HG03097 (cell line): Measurements from ENCODE around the gene ID2.

Experiments used
- ATAC-seq: cut with Tn5 transposase; IDR thresholded peaks from one replicate; pipeline ENCODE4 v1.9.1; 2021; ENCODE audit not compliant: unreplicated experiment, low FRiP score

The ID2 gene

DNA sequence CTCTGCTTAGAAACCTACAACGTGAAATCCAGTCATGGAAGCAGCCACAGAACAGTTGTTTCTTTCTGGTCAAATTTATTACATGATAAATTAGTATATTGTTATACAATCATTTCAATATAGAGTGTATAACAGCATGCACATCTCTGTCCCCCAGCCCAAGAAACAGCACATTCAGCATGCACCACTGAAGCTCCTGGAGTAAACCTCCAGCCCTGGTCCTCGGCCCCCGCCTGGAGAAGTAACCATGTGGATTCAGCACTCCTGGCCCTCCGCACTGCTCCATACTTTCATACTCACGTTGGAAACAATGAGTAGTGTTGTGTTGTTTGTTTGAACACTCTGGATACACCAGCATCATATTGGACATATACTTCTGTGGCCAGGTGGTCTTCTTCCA is 15.3 kb upstream of the ID2 start:
- no peak for ATAC-seq

DNA sequence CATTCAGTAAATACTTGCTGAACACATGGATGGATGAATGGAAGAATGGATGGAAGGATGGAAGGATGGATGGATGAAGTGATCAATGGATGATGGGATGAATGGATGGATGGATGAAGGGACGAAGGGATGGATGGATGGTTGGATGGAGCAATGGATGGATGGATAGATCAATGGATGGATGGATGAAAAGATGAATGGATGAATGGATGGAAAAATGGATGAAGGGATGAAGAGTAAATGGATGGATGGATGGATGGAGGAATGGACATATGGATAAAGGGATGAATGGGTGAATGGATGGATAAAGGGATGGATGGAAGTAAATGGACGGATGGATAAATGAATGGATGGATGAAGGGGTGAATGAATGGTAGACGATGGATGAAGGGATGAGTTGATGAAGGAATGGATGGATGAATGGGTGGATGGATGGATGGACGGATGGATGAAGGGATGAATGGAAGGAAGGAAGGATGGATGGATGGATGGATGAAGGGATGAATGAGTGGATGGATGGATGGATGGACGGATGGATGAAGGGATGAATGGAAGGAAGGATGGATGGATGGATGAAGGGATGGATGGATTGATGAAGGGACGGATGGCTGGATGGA is 13.9 kb upstream of the ID2 start:
- ATAC-seq: no peak

DNA sequence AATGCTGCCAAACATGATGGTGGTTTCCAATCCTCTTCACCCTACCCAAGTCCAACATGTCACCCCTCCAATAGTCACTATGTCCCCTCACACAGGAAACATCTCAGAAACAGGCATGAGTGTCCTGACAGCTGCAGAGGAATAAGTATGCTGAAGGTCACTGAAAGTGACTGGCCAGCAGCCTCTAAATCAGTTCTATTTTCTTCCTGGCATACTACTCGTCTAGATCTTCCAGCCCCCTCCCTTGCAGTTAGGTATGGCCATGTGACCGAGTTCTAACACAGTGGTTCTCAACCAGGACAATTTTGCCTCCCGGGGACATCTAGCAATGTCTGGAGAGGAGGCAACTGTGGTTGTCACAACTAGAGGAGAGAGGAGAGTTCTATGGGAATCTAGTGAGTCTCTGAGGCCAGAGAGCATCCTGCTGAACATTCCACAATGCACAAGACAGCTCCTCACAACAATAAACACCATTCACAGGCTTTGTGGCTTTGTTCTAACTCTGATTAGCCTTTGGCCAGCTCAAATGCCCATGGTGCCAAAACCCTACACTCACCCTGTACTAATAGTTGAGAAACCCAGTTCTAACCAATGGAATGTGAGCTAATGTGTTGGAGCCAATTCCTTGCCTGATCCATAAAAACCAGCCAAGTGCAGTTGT is 12.6 kb upstream of the ID2 start:
- ATAC-seq: no peak

DNA sequence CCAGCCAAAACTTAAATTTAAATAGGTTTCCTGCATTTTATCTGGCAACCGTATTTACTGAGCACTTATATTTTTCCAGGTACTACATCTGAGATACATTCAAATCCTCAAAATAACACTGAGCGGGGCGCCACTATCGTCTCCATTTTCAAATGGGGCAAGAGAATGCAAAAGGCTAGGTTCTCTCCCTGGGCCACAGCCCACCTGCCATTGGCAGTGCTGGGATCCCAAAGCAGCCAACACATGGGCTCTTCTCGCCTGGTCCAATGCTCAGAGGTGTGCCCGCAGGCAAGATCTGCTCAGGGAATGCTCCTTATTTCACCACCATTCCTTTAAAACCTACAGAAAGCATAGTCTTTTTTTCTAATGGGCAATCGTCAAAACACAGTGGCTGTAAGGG is 11.3 kb upstream of the ID2 start:
- no peak for ATAC-seq

DNA sequence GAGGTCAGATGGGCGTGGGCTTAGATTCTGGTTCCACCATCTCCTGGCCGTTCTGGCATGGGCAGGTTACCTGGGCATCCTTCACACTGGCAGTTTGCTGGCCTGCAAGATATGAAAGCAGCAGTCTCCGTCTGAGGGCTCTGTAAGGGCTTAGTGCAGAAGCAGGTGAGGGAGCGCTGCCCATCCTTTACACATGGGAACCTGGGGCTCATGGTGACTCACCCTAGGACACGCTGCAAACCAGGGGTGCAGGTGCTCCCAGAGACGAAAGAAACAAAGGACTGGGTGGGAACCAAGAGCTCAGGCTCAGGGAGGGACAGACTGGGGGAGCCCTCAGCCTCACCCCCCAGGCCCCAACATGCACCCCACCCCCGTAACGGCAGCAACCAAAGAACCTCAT is 10.7 kb upstream of the ID2 start:
- no peak for ATAC-seq

DNA sequence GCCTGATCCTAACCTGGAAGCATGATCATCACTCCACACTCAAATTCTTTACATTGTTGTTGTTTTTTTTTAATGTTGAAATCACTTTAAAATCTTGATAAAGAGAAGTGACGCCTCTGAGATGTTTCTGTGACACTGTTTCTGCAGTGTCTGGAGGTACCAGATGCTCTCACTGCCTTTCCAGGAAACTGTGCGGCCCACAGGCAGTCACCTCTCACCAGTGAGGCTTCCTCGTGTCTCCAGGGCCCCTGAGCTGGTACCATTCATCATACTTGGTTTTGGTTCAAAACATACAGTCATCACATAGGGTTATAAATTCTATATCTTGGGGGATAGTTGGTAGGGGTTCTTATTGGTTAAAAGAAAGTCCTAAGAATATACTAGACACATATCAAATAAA is 10.1 kb upstream of the ID2 start:
- ATAC-seq: no peak

DNA sequence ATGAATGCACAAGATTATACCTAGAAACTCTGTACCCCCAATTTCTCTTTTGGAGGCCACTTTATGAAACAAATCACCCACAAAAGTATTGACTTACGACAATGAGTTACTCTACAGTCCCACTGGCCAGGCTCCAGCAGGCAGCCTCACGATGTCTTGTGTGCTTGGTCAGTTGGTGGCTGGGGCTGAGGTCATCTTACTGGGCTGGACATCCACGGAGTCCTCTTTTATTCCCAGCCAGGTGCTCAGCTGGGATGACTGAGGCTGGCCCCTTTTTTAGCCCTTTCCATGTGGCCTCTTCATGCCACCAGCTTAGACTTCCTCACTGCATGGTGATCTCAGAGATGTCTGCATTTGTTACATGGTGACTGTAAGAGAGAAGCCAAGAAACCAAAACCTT is 8.9 kb upstream of the ID2 start:
- ATAC-seq: no peak

DNA sequence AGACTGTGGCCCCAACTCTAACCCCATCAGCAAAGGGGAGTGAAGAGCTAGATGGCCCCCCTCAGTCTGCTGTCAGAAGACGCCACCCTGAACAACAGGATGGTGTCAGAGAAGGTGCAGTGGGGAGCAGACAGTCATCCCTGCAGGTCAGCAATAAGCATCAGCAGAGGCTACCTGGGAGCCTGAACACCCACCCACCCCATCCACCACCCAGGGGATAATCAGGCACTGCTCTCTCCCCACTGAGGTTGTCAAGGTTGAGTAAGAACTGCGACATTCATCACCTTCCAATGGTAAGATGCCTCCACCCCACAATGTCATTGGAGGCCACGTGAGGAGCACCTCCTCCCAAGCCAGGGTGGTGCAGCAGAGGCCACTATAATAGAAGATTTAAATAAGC is 8.5 kb upstream of the ID2 start:
- no peak for ATAC-seq

DNA sequence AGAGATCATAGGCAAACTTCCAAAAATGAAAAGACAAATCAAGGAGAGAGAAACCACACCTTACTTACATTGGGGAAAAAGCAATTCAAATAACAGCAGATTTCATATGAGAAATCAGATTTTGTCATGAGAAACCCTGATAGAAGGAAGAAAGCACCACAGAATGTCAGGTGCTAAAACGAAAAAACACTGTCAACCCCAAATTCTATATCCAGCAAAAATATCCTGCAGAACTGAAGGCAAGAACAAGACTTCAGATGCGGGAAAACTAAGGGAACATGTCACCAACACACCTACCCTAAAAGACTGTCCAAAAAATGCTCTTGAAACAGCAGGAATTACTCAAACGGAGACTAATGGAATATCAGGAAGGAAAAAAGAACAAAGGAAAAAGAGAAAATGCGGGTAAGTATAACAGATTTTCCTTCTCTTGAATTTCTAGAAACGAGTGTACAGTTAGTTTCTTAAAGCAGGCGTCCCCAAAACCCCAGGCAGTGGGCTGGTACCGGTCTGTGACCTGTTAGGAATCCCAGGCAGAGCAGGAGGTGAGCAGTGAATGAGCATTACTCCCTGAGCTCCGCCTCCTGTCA is 7.3 kb upstream of the ID2 start:
- no peak for ATAC-seq

DNA sequence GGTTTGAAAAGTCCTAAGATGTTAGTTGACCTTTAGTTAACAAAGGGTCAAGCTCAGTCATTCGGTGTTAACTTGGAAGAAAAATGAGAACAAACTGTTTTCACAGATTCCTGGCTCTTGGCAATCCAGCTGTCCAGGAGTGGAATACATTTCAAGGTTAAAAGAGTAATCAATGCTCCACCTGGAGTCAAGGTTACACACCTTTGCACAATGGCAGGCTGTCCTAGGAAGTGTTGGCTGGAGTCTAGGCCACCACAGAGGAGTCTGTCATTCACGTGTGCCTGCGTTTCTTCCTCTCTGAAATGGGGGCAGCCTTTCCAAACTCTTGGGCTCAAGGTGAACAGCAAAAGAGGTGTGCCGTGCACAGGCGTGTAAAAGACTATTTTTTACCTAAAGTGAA is 6.3 kb upstream of the ID2 start:
- ATAC-seq: no peak

DNA sequence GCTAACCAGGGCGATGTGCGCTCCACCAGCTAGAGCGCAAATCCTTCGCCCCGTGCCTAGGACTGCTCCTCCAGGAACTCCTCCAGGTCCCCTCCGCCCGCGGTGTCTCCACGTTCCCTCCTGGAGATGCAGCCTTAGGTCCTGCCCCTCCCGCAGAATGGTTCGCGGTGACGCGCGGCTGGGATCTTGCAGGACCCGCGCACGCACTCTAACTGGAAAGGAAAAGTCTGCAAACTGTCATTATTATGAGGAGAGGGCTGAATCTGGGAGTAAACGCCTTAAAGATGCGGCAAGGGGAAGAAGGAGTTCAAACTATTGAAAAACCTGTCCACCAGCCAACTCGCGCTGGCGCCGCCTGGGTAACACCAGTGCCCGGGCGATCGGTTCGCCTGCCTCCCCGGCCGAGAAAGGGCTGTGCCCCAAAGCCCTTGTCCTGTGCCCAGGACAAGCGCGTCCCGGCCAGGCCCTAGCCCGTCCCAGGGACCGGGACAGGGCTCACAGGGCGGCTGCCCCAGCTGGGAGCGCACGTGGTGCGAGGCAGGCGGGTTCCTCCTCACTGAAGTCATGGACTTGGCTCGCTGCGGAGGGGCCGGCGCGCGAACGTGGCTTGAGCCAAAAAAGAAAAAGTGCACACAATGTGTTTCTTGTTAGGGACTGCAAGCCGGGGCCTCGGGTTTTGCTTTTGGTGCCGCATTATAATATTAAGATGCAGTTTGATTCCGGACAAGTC is 5.5 kb upstream of the ID2 start:
- no peak for ATAC-seq

DNA sequence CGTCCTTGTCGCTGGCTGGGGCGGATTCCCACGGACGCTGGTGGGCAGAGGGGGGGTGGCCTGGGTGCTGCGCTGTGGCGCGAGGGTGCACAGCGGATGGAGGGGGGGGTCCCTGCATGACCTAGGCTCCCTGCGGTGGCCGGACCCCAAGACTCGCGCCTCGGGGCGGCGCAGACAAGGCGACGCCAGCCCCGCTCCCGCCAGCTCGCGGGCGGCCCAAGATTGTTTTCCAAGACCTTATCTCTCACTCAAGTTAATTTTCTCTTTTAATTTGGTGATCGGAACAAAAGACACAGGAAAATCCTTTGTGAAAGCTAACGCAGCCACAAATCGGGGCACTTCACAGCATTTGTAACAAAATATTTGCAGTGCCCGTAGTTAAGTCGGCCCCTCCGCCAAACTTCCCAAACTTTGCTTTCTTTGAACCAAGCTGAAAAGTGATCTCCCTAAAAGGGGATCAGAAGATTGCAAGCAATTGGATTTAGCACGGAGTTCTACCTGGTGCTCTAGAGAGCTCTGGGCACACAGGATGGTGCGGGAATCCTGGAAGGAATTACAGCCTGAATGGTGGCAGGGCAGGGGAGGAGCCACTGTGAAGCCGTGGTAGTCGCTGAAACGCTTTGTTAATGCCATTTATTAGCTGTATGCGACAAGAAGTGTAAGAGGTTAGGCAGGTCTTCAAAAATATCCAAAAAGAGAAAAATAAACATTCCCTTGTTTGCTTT is 4.8 kb upstream of the ID2 start:
- no peak for ATAC-seq

DNA sequence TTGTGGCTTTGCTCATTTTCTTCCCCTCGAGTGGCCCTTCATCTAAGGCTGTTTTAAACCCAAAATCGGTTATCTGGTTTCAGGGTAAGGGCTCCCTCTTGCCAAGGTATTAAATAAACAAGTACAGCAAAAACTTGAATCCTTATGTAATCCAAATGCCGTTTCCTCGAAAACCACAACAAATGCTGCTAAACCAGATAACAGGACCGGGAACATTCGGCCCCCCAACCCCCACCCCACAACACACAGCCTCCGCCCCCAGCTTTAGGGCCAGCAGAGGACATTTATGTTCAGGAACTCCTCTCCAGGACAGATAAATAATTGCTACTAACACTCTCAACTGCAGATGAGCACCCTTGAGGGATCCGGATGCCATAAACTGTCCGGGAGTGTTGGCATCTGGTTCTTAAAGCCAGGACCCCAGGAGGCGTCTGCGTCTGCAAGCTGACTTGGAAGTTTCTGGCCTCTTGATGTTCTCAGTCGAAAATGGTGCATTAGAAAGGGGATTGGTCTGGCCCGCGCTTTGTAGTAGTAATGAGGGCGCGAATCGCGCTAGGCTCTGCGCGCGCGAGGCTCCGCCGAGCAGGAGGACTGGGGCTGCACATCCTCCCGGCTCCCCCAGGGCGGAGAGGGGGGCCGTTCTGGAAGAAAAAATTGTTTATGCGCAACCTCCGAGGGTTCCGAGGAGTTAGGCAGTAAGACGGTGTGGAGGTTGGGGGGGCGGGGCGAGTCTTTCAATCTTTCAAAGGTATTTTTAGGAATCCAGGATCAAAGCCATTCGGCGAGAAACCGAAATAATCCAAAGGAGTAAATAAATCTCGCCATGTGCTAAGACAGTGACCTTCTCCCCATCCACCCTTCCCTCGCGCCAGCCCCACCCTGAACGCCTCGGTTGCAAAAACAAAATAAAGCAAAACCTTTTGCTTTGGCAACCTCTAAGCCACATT is 3.9 kb upstream of the ID2 start:
- no peak for ATAC-seq

DNA sequence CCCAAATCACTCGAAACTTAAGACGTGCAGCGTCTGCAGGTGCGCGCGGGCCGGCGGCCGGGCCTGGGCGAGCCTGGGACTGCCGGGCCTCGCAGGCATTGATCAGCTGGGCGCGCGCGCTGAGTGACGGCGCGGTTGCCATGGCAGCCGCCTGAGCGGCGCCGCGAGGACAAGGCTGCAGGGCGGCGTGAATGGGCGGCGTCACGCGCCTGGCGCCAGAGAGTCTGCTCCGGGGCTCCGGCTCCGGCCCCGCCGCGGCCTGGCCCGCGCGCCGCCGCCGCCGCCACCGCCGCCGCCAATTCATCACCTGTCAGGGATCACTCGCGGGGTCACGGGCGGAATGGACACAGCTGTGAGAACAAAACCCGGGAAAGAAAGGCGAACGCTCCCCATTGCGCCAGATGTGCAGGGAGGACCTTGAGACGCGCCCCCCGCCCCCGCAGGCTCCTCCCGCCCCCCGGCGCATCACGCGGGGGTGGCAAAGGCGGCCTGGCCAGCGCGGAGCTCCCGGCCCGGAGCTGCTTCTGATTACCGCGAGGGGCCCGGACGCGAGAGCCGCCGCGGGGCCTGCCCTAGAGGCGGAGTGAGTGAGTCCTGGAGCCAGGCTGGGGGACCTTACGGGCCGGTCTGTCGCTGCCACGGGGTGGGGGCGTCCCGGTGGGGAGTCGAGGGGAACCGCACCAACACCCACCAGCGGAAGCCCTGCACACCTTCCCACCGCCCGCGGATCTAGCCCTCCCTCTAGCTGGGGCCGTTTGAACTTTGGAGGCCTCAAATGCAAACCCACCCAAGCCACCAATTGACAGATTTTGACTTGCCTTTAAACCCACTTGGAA is 2.9 kb upstream of the ID2 start:
- ATAC-seq: peak; percentile 54

DNA sequence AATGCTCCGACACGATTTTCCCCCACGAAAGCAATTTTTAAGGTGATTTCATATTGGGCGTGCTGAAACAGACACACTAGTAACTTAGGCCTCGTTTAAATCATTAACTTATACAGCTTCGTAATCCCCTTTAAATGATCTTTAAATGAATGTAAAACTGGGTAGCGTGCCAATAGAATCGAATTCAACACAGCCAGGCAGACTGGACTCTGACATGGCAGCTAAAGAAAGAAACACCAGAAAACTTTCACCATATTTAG is 2.4 kb upstream of the ID2 start:
- ATAC-seq: no peak

DNA sequence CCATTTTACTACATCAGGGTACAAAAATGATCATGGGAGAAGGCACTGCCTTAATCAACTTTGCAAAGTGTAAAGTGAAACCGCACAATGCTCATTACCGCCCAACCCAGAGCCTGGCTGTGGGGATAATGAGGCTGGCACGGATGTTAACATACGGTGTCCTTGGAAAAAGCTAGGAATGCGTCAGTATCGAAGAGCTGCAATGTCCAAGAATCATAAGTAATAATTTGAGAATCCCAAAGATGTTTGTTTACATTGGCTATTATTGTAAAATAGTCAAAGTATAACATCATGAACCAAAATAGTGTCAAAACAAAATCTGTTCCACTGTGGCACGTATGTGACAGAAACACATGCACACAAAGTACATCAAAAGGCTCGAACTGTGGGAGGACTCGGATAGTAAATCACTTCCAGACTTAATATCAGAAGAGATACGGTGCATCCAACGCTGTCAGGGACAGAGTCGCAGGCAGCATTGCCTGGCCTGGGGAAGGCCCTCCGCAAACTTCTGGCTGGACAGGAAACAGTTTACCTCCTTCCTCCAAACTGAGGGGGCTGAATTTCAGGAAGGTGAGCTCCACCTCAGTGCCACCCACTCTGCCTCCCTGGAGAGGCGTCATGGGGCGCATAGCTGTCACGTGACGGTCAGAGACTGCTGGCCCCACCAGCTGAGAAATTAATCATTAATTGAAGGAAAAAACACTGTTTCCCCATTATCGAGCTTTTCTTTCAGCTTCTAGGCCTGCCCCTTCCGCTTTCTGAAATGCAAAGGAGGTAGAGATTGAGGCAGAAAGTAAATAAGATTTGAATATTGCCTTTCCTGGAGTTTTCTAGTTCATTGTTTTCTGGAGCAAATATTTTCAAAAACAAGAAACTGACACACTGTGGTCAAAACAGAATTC is 1.8 kb upstream of the ID2 start:
- ATAC-seq: no peak

DNA sequence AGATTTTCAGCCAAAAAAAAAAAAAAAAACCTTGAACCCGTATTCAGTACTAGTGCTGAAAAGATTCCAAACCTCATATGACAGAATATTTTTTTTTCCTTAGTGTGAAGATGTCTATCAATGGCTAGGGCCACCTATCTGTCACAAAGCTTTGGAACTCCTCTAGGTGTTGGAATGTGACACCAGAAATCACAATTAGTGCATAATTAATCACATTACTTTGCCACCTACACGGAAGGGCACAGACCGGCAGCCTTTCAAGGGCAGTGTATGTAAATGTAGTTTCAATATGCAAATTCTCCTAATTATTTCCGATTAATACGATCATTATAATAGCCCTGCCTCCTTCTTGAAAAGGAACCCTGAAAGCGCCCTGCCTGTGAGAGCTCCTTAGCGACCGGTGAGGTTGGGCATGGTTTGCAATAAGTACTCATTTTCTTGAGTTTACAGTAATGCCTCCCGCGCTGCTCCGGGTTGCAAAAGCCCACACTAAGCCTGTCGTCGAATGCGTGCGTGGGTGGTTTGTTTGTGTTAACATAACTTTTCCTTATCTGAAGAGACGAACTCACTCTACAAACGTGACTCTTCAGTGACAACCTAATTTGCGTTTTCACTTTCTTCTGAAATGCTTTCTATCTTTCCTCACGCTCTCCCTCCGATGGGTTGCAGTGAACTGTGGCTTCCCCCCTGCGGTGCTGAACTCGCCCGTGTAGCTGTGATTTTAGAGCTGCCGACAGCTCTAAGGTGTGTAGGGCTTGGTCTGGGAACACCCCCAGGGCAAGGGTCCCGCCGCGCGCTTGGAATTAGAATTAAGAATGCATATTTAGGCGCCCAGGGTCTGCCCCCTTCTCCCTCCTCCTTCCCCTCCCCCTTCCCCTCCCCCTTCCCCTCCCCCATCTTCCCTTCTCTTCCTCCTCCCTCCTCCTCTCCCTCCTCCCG is 765 bp upstream of the ID2 start:
- ATAC-seq: no peak
